Right cardiac atrium (tissue), 5 donors: ENCODE measurements around the gene RPTOR. TPM values are rescaled to one million over a fixed set of nuclear protein-coding genes. Genes with fewer than 3 reads are reported as not detected.

ENCODE experiments used
- ATAC-seq, 2 donors: fragments of 200-7000 bp; cut with Tn5 transposase; one replicate each; pipeline versions ENCODE4 v1.8.0 to v1.9.1; 2020; ENCODE audit warnings: moderate library complexity in 2 of 2, mild to moderate bottlenecking in 1 of 2
- DNase-seq, 3 donors: peaks; one replicate each; pipeline ENCODE4 v3.0.0-alpha.2; 2020
- H3K27ac ChIP-seq: one replicate; pipeline ENCODE4 v1.5.1; 2013; ENCODE audit warnings: mild to moderate bottlenecking, low read length, control low read depth, moderate library complexity
- H3K27me3 ChIP-seq: one replicate; pipeline ENCODE4 v1.6.1; 2013; ENCODE audit not compliant: control insufficient read depth, insufficient read depth
- H3K4me1 ChIP-seq: one replicate; pipeline ENCODE4 v1.6.1; 2013; ENCODE audit warnings: low read length; ENCODE audit not compliant: control insufficient read depth, insufficient read depth
- H3K4me3 ChIP-seq: one replicate; pipeline ENCODE4 v1.5.1; 2013; ENCODE audit warnings: low read length, control low read depth
- H3K9me3 ChIP-seq: one replicate; pipeline ENCODE4 v1.6.1; 2013; ENCODE audit warnings: low read length; ENCODE audit not compliant: control insufficient read depth
- WGBS: extraction: QIAGEN DNeasy Blood & Tissue Kit; methylation state at CpG from one replicate; pipeline ENCODE4 v1.1.7; 2013; 5-methylcytosine and 5-hydroxymethylcytosine counted together
- intact Hi-C, 4 donors: fragments of 100-400 bp; cut with DNase I; formaldehyde crosslinking; loops; one replicate each; pipeline versions ENCODE4 v1.11.0 to v1.14.0; 2022 to 2023
- polyA plus RNA-seq: library from polyadenylated mRNA; stranded (reverse); fragments of 200-250 nt; gene quantifications from one replicate; pipeline ENCODE4 v1.2.3, GENCODE V29; 2013
- total RNA-seq, 4 donors: library from RNA; stranded (reverse); fragmentation: NEBNext Ultra II Directional; extraction: Animal tissue kit (Norgen Biotek cat#: 25700); gene quantifications; one replicate each; pipeline ENCODE4 v1.2.1, GENCODE V29; 2021
- donor health status: healthy with polysubstance abuse.
- donor health status: DM: no; HTN: yes; CAD: no.
- donor health status: DM: no; HTN: no; CAD: no.
- donor health status: DM: no; HTN: yes; CAD: no; lungs with severe emphysema.
- donor health status: DM: yes; HTN: yes; CAD: no.

Gene RPTOR
- total and polyA plus RNA-seq, 5 donors = 15.2 to 27.0 (median 25.3) TPM

DNA sequence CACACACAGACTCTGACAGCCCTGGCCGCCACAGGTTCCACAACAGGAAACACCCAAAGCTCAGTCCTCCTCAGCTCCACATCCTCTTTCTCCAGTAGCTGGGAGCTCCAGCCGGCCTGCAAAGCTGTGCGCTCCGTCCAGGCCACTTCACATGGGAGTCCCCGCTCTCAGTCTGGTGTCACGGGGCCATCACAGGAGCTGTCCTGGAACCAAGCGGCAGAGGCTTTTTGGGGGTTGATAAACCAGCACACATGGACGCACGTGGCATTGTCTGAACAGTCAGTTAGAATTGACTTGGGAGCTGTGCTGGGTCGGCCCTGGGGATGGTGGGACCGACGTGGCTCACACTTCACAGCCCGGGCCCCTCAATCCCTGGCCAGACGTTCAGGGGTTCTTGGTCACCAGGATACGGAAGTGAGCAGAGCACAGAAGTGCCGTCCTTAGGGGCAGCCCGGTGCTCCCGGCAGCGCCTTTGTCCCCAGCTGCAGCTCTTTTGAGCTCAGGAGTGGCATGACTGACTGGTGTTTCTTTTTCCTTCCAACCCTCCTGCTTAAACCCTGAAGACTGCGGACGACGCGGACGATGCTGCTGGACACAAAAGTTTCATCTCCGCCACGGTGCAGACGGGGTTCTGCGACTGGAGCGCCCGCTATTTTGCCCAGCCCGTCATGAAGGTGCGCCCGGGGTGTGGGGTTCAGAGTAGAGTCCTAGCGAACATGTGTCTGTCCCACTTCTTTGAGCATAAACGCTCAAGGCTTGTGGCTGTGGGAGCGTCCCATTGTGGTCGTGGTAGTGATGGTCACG lies 380.4 kb downstream of the RPTOR start:
- H3K9me3 ChIP-seq = no peaks in the 10 kb centered on the region
- no peak for DNase-seq

GRCh38 chr17:80925688-80926335 lies 381.2 kb downstream of the RPTOR start:
- H3K27me3 ChIP-seq = no peaks in the 10 kb centered on the region
- WGBS = 86% methylated on average over 18 of the region's 18 CpGs
- no peaks in the 10 kb centered on the region for H3K9me3 ChIP-seq
- intact Hi-C loops = no loop called here
- no peaks in the 10 kb centered on the region for H3K4me1 ChIP-seq
- no peak overlapping the region for H3K4me3 ChIP-seq
- H3K27ac ChIP-seq = no peak overlapping the region
- no peak for ATAC-seq
- no peak for DNase-seq

More for the DNA sequence above, 380.4 kb downstream of the RPTOR start:
- WGBS = 94% methylated on average over 38 of the region's 38 CpGs
- H3K4me3 ChIP-seq = no peak overlapping the region
- no peaks in the 10 kb centered on the region for H3K4me1 ChIP-seq
- intact Hi-C loops = no loop called here
- no peak for ATAC-seq
- no peaks in the 10 kb centered on the region for H3K27me3 ChIP-seq
- no peak overlapping the region for H3K27ac ChIP-seq

GRCh38 chr17:80926591-80927250 lies 382.1 kb downstream of the RPTOR start:
- no peak for DNase-seq
- Histone ChIP-seq H3K4me1 (no peaks in the 10 kb centered on the region), H3K9me3 (no peaks in the 10 kb centered on the region), H3K27me3 (no peaks in the 10 kb centered on the region), H3K27ac (no peak overlapping the region), H3K4me3 (no peak overlapping the region)
- WGBS = 82% methylated on average over 15 of the region's 15 CpGs
- ATAC-seq = peak in 1 of 2 donors; percentile 23
- intact Hi-C loops = no loop called here

DNA sequence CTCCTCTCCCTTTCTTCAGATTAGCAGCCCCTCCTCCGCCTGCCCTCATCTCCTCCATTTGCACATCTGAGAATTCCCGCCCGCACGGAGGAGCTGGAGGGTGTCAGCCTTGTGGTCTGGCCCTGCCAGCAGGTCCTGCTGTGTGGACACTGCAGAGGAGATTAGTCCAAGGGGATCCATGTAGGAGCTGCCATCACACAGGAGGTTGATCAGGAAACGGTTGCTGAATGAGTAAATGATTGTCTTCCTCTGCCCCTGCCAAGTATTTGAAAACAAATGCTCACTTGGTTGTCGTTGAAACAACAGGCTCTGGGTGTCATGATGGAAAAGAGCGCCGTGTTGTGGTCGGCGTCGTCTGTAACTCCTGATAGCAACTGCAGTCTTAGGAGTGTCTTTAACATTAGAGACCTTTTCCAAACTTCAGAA lies 383.2 kb downstream of the RPTOR start:
- no peaks in the 10 kb centered on the region for H3K27me3 ChIP-seq
- ATAC-seq (peak; percentile 16 to 73), DNase-seq (no peak)
- intact Hi-C loops = no loop called here
- H3K4me1 ChIP-seq = no peaks in the 10 kb centered on the region
- no peak overlapping the region for H3K27ac ChIP-seq
- WGBS = 49% methylated on average over 11 of the region's 11 CpGs
- no peaks in the 10 kb centered on the region for H3K9me3 ChIP-seq
- H3K4me3 ChIP-seq = no peak overlapping the region

- no peak for DNase-seq
- WGBS = 99% methylated on average over 13 of the region's 13 CpGs
These were observed 384.8 kb downstream of the RPTOR start for GRCh38 chr17:80929449-80929848.

GRCh38 chr17:80930335-80931279 lies 386.0 kb downstream of the RPTOR start:
- Histone ChIP-seq H3K27ac (no peak overlapping the region), H3K4me1 (no peaks in the 10 kb centered on the region), H3K4me3 (no peak overlapping the region), H3K27me3 (no peaks in the 10 kb centered on the region), H3K9me3 (no peaks in the 10 kb centered on the region)
- 86% methylated on average over 16 of the region's 16 CpGs for whole genome bisulfite sequencing
- DNase-seq = no peak
- intact Hi-C loops = no loop called here
- ATAC-seq = peak in 1 of 2 donors; percentile 8

More at GRCh38 chr17:80929449-80929848, 384.8 kb downstream of the RPTOR start:
- no peak overlapping the region for H3K27ac ChIP-seq
- no peak for ATAC-seq
- no peaks in the 10 kb centered on the region for H3K4me1 ChIP-seq
- intact Hi-C loops = no loop called here
- H3K27me3 ChIP-seq = no peaks in the 10 kb centered on the region
- no peak overlapping the region for H3K4me3 ChIP-seq
- H3K9me3 ChIP-seq = no peaks in the 10 kb centered on the region

- intact Hi-C loops = no loop called here
- ATAC-seq (no peak), DNase-seq (no peak)
- H3K4me3 ChIP-seq = no peak overlapping the region
- H3K9me3 ChIP-seq = no peaks in the 10 kb centered on the region
- WGBS = 82% methylated on average over 13 of the region's 13 CpGs
- no peak overlapping the region for H3K27ac ChIP-seq
- no peaks in the 10 kb centered on the region for H3K27me3 ChIP-seq
- H3K4me1 ChIP-seq = no peaks in the 10 kb centered on the region
These were observed 387.0 kb downstream of the RPTOR start for GRCh38 chr17:80931421-80932265.

DNA sequence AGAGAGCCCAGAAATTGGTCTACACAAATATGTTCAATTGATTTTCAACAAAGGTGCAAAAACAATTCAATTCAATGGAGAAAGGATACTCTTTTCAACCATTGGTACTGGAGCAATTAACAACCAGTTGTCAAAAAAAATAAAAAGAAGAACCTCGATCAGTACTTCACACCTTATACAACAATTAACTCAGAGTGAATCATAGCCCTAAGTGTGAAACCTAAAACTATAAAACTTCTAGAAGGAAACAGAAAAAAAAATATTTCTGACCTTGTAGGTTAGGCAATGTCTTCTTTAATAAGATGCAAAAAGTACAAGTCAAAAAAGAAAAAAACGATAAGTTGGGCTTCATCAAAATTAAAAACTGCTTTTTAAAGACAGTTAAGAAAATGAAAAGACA lies 390.9 kb downstream of the RPTOR start:
- Histone ChIP-seq H3K4me1 (no peaks in the 10 kb centered on the region), H3K9me3 (no peaks in the 10 kb centered on the region), H3K4me3 (no peak overlapping the region), H3K27me3 (no peaks in the 10 kb centered on the region), H3K27ac (no peak overlapping the region)
- intact Hi-C loops = no loop called here
- ATAC-seq = no peak
- no peak for DNase-seq
- WGBS = 96% methylated on average over 2 of the region's 2 CpGs

DNA sequence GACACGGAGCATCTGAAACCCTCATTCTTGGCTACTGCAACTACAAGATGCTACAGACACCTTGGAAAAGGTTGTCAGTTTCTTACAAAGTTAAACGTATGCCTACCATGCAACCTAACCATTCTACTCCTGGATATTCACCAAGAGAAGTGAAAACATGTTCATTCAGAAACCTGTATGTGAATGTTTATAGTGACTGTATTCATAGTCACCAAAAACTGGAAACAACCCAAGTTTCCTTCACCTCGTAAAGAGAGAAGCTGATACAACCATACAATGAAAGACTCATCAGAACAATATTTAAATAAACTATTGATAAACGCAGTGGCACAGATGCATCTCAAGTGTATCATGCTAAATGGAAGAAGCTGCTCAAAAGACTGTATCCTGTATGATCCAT lies 391.6 kb downstream of the RPTOR start:
- Histone ChIP-seq H3K9me3 (no peaks in the 10 kb centered on the region), H3K27me3 (no peaks in the 10 kb centered on the region), H3K27ac (no peak overlapping the region), H3K4me3 (no peak overlapping the region), H3K4me1 (no peaks in the 10 kb centered on the region)
- ATAC-seq (no peak), DNase-seq (no peak)
- intact Hi-C loops = no loop called here
- 95% methylated on average over 4 of the region's 4 CpGs for WGBS

- DNase-seq = no peak
- Histone ChIP-seq H3K4me3 (no peak overlapping the region), H3K4me1 (no peaks in the 10 kb centered on the region), H3K9me3 (no peaks in the 10 kb centered on the region), H3K27me3 (no peaks in the 10 kb centered on the region), H3K27ac (no peak overlapping the region)
- ATAC-seq = no peak
- intact Hi-C loops = no loop called here
- WGBS = 89% methylated on average over 12 of the region's 12 CpGs
These were observed 392.1 kb downstream of the RPTOR start for GRCh38 chr17:80936723-80937122.
